Jurkat, Clone E6-1 (cell line): ENCODE measurements around the gene SETD2.

Experiments
- DNase-seq: peaks from one replicate; pipeline ENCODE4 v3.0.0-alpha.2; 2011; ENCODE audit warnings: low read depth, low spot score
- H3K4me3 ChIP-seq: 2 replicates; pipeline ENCODE4 v1.5.1; 2011; ENCODE audit warnings: mild to moderate bottlenecking, low read length, control low read depth, moderate library complexity

Gene SETD2

GRCh38 chr3:46992231-46992630 is 171.7 kb downstream of the SETD2 start:
- H3K4me3 ChIP-seq, result no peak overlapping the region
- DNase-seq, result no peak

GRCh38 chr3:46991406-46992165 is 172.3 kb downstream of the SETD2 start:
- no peak for DNase-seq
- no peak overlapping the region for H3K4me3 ChIP-seq

- H3K4me3 ChIP-seq, result no peak overlapping the region
- DNase-seq, result no peak
Observed at GRCh38 chr3:46990573-46991374, 173.1 kb downstream of the SETD2 start.

GRCh38 chr3:46989146-46989810 is 174.6 kb downstream of the SETD2 start:
- no peak for DNase-seq
- no peak overlapping the region for H3K4me3 ChIP-seq

GRCh38 chr3:46988616-46989015 is 175.3 kb downstream of the SETD2 start:
- 0 out of 2 replicates have a peak overlapping the region, but pooled peaks have one; percentile 50 for H3K4me3 ChIP-seq
- DNase-seq, result no peak

- peak overlapping the region; percentile 50 for H3K4me3 ChIP-seq
- DNase-seq, result peak; percentile 94
Observed at GRCh38 chr3:46987743-46988401, 176.0 kb downstream of the SETD2 start.

GRCh38 chr3:46987319-46987742 is 176.6 kb downstream of the SETD2 start:
- peak overlapping the region; percentile 50 for H3K4me3 ChIP-seq
- no peak for DNase-seq

- peak overlapping the region; percentile 50 for H3K4me3 ChIP-seq
- DNase-seq, result no peak
Observed at GRCh38 chr3:46986782-46987310, 177.1 kb downstream of the SETD2 start.

- no peak for DNase-seq
- H3K4me3 ChIP-seq, result no peak overlapping the region
Observed at GRCh38 chr3:46986055-46986730, 177.7 kb downstream of the SETD2 start.

GRCh38 chr3:46985588-46985987 is 178.3 kb downstream of the SETD2 start:
- no peak overlapping the region for H3K4me3 ChIP-seq

GRCh38 chr3:46984591-46985459 is 179.1 kb downstream of the SETD2 start:
- H3K4me3 ChIP-seq, result no peak overlapping the region
- DNase-seq, result no peak

More at GRCh38 chr3:46985588-46985987, 178.3 kb downstream of the SETD2 start:
- DNase-seq, result no peak

GRCh38 chr3:46982546-46982945 is 181.4 kb downstream of the SETD2 start:
- H3K4me3 ChIP-seq, result no peak overlapping the region
- no peak for DNase-seq

GRCh38 chr3:46981932-46982471 is 181.9 kb downstream of the SETD2 start:
- no peak overlapping the region for H3K4me3 ChIP-seq
- DNase-seq, result no peak

- H3K4me3 ChIP-seq, result peak overlapping the region; percentile 86
- DNase-seq, result no peak
Observed at GRCh38 chr3:46979958-46980497, 183.9 kb downstream of the SETD2 start.

GRCh38 chr3:46978985-46979944 is 184.6 kb downstream of the SETD2 start, which contains the start of gene NBEAL2:
TSS of gene NBEAL2 (plus strand) at chr3:46979666. CDS start at chr3:46979862, 196 bp downstream.
- DNase-seq, result peak; percentile 89
- H3K4me3 ChIP-seq, result peak within 1 kb of the TSS; percentile 86

GRCh38 chr3:46978381-46978780 is 185.5 kb downstream of the SETD2 start:
- peak overlapping the region; percentile 86 for H3K4me3 ChIP-seq
- no peak for DNase-seq
